Activated T-helper 2 cell treated with anti-CD3 and anti-CD28 coated beads, Interferon-gamma antibody, Interleukin-2, Interleukin-4, amounts not matched to agents 10 μg/mL and 5 μg/mL and 100 μg/mL, durations not matched to agents 14 hours and 24 hours and 36 hours (primary cell): ENCODE data around the gene PI16. TPM values are rescaled to one million over a fixed set of nuclear protein-coding genes. Genes with fewer than 3 reads are reported as not detected.

Source experiments
- DNase-seq: peaks from one replicate; pipeline ENCODE4 v3.0.0; 2021; ENCODE audit warnings: low spot score
- H3K27ac Mint-ChIP-seq: one replicate; pipeline ENCODE4 v1.8.0; 2021; ENCODE audit warnings: mixed read lengths
- H3K27me3 Mint-ChIP-seq: one replicate; pipeline ENCODE4 v1.8.0; 2021; ENCODE audit warnings: low read depth, mixed read lengths
- H3K36me3 Mint-ChIP-seq: one replicate; pipeline ENCODE4 v1.8.0; 2021; ENCODE audit warnings: low read depth, mixed read lengths
- H3K4me1 Mint-ChIP-seq: one replicate; pipeline ENCODE4 v1.8.0; 2021; ENCODE audit warnings: low read depth, mixed read lengths
- H3K4me3 Mint-ChIP-seq: one replicate; pipeline ENCODE4 v1.8.0; 2021; ENCODE audit warnings: low read depth, mild to moderate bottlenecking, moderate library complexity, mixed read lengths
- H3K9me3 Mint-ChIP-seq: one replicate; pipeline ENCODE4 v1.8.0; 2021; ENCODE audit warnings: mixed read lengths
- intact Hi-C: fragments of 100-400 bp; cut with micrococcal nuclease; formaldehyde crosslinking; loops from one replicate; pipeline ENCODE4 v1.15.1; 2023
- total RNA-seq: library from RNA; stranded (reverse); gene quantifications from 2 replicates; pipeline ENCODE4 v1.2.3, GENCODE V29; 2022

PI16 gene
- total RNA-seq, 1 donor from 2014 or later, result not detected

DNA sequence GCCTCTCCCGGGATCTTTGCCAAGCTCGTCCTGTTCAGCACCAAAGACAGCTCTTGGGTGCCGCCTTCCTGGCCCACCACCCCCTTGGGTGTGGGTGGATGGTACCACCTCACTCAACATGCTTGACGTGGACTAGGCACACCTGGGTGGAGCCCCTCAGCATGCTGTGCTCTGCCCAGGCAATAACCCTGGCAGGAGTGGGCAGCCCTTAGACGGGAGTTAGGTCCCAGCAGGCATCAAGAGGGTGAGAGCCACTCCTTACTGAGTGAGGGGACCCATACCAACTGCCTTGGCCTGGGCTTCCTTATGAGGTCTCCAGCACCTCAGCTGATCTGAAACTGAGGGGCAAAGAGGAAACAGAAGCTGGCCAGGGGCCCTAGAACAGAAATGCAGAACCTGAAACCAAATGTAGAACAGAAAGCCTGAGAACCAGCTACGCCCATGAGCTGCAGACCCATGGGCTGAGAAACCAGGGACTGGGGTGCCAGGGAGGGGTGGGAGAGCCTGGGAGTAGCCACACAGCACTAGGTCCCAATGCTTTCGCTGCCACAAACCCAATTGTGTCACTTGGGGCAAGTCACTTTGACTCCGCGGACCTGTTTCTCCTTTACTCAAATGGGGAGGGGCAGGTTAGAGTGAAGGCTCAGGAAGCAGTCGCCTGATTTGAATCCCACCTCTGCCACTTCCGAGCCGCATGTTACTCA, 53.0 kb downstream of the PI16 start:
- H3K4me3 Mint-ChIP-seq, result no peak overlapping the region

DNA sequence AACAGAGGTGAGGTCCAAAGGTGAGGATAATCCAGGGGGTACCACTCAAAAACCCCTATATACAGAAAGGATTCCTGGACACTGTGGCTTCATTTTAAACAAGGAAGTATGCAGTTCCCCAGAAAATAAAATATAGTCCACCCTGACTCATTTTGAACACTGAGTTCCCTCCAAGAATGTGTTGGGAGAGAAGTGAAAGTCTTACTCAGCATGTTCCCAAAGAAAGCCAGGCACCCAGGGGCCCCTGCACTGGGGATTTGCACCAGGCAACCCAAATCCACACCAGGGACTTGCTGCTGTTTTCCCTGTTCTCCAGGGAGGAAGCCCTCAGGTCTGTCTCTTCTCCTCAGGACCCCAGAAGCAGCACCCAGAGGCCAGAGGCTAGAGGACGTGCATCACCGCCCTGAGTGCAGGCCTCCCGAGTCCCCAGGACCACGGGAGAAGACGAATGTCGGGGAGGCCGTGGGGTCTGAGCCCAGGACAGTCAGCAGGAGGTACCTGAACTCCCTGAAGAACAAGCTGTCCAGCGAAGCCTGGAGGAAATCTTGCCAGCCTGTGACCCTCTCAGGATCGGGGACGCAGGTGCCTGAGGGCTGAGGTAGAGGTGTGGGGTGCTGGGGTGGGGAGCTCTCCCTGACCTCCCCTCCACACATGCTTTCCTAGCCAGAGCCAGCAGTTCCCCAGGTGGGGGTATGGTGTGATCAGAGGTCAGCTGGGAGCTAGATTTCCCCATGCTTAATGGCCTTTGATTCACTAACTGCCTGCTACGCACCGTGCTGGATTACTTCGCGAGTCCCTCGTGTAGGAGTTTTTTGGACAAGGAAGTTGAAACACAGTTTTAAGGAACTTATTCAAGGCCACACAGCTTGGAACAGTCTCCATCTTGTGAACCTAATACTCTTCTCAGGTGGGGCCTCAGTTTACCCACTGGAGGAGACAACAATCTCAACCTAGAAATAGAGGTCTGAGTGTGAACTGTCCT, 54.2 kb downstream of the PI16 start:
- peaks cover 8% of the 10 kb centered on the region for H3K4me1 Mint-ChIP-seq
- H3K9me3 Mint-ChIP-seq, result no peaks in the 10 kb centered on the region
- no peaks in the 10 kb centered on the region for H3K27me3 Mint-ChIP-seq
- H3K36me3 Mint-ChIP-seq, result no peaks in the 10 kb centered on the region
- no peak for DNase-seq
- H3K27ac Mint-ChIP-seq, result no peak overlapping the region
- H3K4me3 Mint-ChIP-seq, result no peak overlapping the region
- intact Hi-C loops, result no loop called here

More for the DNA sequence above, 53.0 kb downstream of the PI16 start:
- Mint-ChIP-seq H3K36me3 (no peaks in the 10 kb centered on the region), H3K27me3 (no peaks in the 10 kb centered on the region), H3K9me3 (no peaks in the 10 kb centered on the region), H3K4me1 (peaks cover 8% of the 10 kb centered on the region), H3K27ac (no peak overlapping the region)
- intact Hi-C loops, result no loop called here
- DNase-seq, result no peak

DNA sequence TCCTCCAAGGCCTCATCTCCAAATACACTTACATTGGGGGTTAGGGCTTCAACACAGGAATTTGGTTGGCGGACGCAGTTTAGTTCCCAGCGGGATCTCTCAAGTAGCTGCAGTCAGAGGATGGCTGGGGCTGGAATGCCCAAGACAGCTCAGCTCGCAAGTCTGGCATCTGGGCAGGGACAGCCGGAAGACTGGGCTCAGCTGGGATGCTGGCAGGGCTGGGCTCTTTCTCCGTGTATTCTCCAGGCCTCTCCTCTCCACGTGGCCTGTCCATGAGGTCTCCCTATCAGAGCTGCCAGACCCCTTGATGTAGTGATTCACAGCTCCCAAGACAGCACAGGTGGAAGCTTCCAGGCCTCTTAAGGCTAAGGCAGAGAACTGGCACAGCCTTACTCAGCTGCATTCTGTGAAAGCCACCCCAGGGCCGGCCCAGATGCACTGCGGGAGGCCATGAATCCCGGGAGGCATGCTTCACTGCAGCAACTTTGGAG, 55.9 kb downstream of the PI16 start:
- peaks cover 8% of the 10 kb centered on the region for H3K4me1 Mint-ChIP-seq
- no peaks in the 10 kb centered on the region for H3K27me3 Mint-ChIP-seq
- intact Hi-C loops, result loop anchor here (10.0 kb wide), 1 partner anchor 304 kb away; no protein-coding TSS in a partner anchor
- no peaks in the 10 kb centered on the region for H3K9me3 Mint-ChIP-seq
- H3K36me3 Mint-ChIP-seq, result no peaks in the 10 kb centered on the region
- DNase-seq, result no peak
- no peak overlapping the region for H3K27ac Mint-ChIP-seq
- H3K4me3 Mint-ChIP-seq, result no peak overlapping the region

DNA sequence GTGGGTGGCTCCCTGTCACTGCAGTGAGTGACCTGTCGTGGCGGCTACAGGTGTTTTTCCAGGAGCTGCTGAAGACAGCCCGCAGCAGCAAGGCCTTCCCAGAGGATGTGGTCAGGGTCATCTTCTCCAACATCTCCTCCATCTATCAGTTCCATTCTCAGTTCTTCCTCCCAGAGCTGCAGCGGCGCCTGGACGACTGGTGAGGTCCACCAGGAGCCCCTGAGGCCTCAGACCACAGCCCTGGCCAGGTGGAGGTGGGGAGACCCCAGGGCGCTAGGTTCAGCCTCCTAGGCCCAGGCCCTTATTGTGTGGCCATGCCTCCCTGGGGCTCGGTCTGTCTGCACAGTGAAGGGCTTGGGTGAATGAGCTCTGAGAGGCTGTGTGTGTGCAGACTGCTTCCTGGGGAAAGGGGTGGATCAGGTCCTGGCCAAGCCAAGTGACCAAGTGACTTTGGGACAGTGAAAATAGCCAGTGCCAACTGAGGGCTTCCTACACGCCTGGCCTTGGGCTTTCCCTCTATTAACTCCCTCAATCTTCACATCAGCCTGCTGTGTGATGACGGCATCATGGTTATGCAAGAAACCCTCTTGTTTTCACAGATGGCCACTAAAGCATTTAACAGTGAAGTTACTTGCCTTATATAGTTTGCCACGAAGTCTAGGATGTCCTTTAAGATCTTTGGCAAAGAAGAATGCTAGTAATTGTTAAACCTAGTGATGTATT, 57.3 kb downstream of the PI16 start:
- no peak overlapping the region for H3K27ac Mint-ChIP-seq
- H3K4me1 Mint-ChIP-seq, result no peaks in the 10 kb centered on the region
- DNase-seq, result no peak
- H3K9me3 Mint-ChIP-seq, result no peaks in the 10 kb centered on the region
- H3K36me3 Mint-ChIP-seq, result no peaks in the 10 kb centered on the region
- no peaks in the 10 kb centered on the region for H3K27me3 Mint-ChIP-seq
- H3K4me3 Mint-ChIP-seq, result no peak overlapping the region
- intact Hi-C loops, result loop anchor here (10.0 kb wide), 1 partner anchor 303 kb away; no protein-coding TSS in a partner anchor

DNA sequence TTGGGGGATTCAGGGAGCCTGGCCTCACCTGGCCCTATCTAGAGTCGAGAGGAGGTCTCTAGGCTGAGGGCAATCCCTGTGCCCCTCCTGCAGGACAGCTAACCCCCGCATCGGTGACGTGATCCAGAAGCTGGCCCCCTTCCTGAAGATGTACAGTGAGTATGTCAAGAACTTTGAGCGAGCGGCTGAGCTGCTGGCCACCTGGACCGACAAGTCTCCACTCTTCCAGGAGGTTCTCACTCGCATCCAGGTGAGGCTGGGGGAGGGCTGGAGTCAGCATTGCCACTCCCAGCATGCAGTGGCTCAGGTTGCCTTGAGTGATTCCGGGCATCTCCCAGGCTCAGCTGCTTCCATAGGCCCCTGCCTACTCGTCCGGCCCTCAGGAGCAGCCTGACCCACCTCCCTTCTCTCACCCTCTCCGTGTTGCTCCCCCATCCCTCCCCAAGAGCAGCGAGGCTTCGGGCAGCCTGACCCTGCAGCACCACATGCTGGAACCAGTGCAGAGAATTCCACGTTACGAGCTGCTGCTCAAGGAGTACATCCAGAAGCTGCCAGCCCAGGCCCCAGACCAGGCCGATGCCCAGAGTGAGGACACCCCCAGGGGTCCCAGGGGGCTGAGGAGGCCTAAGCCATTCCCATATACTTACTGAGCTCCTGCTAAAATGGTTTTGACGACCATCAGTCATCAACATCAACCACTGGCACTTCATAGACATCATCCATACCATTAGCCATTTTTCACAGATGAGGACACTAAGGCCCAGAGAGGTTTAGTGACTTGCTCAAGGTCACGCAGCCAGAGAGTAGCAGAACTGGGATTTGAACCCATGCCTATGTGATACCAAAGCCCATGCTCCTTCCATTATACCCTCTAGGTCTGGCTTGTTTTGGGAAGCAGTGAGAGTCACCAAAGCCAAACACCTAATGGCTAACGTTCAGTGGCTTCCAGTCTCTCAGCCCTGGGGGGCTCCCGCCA, 59.3 kb downstream of the PI16 start:
- H3K27ac Mint-ChIP-seq, result no peak overlapping the region
- intact Hi-C loops, result loop anchor here (10.0 kb wide), 1 partner anchor 301 kb away; no protein-coding TSS in a partner anchor
- H3K27me3 Mint-ChIP-seq, result no peaks in the 10 kb centered on the region
- H3K4me3 Mint-ChIP-seq, result no peak overlapping the region
- H3K36me3 Mint-ChIP-seq, result no peaks in the 10 kb centered on the region
- H3K4me1 Mint-ChIP-seq, result peaks cover 11% of the 10 kb centered on the region
- DNase-seq, result no peak
- no peaks in the 10 kb centered on the region for H3K9me3 Mint-ChIP-seq

Other genes starting within 250 kb of the PI16 start
- gene CPNE5, start 115.3 kb upstream of the PI16 start, total RNA-seq, result 2.0 and 2.1 TPM in 2 replicates
- 52.4 and 54.8 TPM in 2 replicates for gene PPIL1, start 79.9 kb upstream of the PI16 start, total RNA-seq
- 28.4 and 29.9 TPM in 2 replicates for gene C6orf89, start 68.8 kb upstream of the PI16 start, total RNA-seq
- gene MTCH1, start 31.5 kb downstream of the PI16 start, total RNA-seq, result 117 and 119 TPM in 2 replicates
- 0.64 and 0.87 TPM in 2 replicates for gene FGD2, start 50.9 kb downstream of the PI16 start, total RNA-seq
- 151 and 161 TPM in 2 replicates for gene PIM1, start 215.4 kb downstream of the PI16 start, total RNA-seq